Transverse colon (tissue), 3 donors: ENCODE measurements around the gene PFKFB3.

Source experiments
- POLR2A ChIP-seq: fragments of 450-650 bp; IDR thresholded peaks from one replicate; pipeline ENCODE4 v1.6.1; 2016; ENCODE audit warnings: antibody characterized with exemption, mild to moderate bottlenecking, moderate library complexity
- TF ChIP-seq, protein P1 (sequence below), 5 experiments: fragments of 200-600 bp in 3 of 5; fragments of 450-650 bp in 2 of 5; sonication (generic) in 3 of 5; IDR thresholded peaks; 1 replicate in 2 of 5; 2 replicates in 3 of 5; pipeline ENCODE4 v1.5.1; 2016 to 2017; ENCODE audit warnings: antibody characterized with exemption in 5 of 5, inconsistent platforms in 3 of 5, mild to moderate bottlenecking in 2 of 5, moderate library complexity in 1 of 5

DNA sequence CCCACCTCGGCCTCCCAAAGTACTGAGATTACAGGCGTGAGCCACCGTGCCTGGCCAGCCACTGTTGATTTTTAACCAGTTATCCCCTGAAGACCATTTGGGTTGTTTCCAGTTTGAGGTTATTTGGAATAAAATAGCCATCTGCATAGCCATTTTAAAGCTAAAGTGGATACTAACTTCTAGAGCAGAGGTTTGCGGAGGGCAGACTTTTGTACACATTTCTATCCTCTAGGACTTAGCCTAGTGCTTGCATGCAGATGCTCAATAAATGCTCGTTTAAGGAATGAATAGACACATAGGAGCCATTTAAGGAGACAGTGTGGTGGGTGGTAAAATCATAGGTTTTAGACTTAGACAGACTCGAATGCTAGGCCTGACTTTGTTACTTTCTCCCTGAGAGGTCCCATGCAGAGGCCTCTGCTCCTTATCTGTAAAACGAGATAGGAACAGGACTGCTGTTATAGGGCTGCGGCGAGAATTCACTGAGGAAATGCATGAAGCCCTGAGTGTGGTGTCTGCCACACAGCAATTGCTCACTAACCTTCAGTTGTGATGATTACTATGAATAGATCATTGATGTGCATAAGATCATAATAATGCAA is 75.9 kb downstream of the PFKFB3 start:
- TF ChIP-seq, protein P1, sequence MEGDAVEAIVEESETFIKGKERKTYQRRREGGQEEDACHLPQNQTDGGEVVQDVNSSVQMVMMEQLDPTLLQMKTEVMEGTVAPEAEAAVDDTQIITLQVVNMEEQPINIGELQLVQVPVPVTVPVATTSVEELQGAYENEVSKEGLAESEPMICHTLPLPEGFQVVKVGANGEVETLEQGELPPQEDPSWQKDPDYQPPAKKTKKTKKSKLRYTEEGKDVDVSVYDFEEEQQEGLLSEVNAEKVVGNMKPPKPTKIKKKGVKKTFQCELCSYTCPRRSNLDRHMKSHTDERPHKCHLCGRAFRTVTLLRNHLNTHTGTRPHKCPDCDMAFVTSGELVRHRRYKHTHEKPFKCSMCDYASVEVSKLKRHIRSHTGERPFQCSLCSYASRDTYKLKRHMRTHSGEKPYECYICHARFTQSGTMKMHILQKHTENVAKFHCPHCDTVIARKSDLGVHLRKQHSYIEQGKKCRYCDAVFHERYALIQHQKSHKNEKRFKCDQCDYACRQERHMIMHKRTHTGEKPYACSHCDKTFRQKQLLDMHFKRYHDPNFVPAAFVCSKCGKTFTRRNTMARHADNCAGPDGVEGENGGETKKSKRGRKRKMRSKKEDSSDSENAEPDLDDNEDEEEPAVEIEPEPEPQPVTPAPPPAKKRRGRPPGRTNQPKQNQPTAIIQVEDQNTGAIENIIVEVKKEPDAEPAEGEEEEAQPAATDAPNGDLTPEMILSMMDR (IDR thresholded peaks at IDR 0.05): no peak
- TF ChIP-seq POLR2A: no peak
